Activated naive CD4-positive, alpha-beta T cell treated with anti-CD3 and anti-CD28 coated beads, Interleukin-2, amount 50 U/mL, for 16 hours (primary cell): ENCODE data around the gene TIPARP.

Experiments used
- DNase-seq: peaks from one replicate; pipeline ENCODE4 v3.0.0-alpha.2; 2020

Gene TIPARP

GRCh38 chr3:156747046-156747445 lies 72.7 kb downstream of the TIPARP start:
- DNase-seq: no peak

GRCh38 chr3:156749244-156749643 lies 74.9 kb downstream of the TIPARP start:
- no peak for DNase-seq

GRCh38 chr3:156750191-156750873 lies 75.9 kb downstream of the TIPARP start:
- DNase-seq: no peak

GRCh38 chr3:156750874-156751245 lies 76.5 kb downstream of the TIPARP start:
- no peak for DNase-seq

- DNase-seq: no peak
These were observed 77.2 kb downstream of the TIPARP start for GRCh38 chr3:156751461-156752025.
